Epithelial cell of esophagus (primary cell): ENCODE results near the gene FGD4.

Experiments
- DNase-seq: peaks from one replicate; pipeline ENCODE4 v3.0.0; 2010; ENCODE audit warnings: low read depth
- H3K4me3 ChIP-seq: 2 replicates; pipeline ENCODE4 v1.5.1; 2011; ENCODE audit warnings: mild to moderate bottlenecking, low read length, control low read depth
- TF ChIP-seq, protein P1 (sequence below): IDR thresholded peaks from 2 replicates; pipeline ENCODE4 v1.5.1; 2011; ENCODE audit warnings: low read depth, mild to moderate bottlenecking, low read length, control low read depth, inconsistent platforms; ENCODE audit not compliant: insufficient read depth; ENCODE audit errors: missing control alignments

Gene FGD4

GRCh38 chr12:32477714-32478113 is 78.4 kb downstream of the FGD4 start:
- H3K4me3 ChIP-seq: no peak overlapping the region
- TF ChIP-seq, protein P1, sequence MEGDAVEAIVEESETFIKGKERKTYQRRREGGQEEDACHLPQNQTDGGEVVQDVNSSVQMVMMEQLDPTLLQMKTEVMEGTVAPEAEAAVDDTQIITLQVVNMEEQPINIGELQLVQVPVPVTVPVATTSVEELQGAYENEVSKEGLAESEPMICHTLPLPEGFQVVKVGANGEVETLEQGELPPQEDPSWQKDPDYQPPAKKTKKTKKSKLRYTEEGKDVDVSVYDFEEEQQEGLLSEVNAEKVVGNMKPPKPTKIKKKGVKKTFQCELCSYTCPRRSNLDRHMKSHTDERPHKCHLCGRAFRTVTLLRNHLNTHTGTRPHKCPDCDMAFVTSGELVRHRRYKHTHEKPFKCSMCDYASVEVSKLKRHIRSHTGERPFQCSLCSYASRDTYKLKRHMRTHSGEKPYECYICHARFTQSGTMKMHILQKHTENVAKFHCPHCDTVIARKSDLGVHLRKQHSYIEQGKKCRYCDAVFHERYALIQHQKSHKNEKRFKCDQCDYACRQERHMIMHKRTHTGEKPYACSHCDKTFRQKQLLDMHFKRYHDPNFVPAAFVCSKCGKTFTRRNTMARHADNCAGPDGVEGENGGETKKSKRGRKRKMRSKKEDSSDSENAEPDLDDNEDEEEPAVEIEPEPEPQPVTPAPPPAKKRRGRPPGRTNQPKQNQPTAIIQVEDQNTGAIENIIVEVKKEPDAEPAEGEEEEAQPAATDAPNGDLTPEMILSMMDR: no peak
- no peak for DNase-seq

GRCh38 chr12:32478166-32478565 is 78.8 kb downstream of the FGD4 start:
- no peak for DNase-seq
- H3K4me3 ChIP-seq: no peak overlapping the region
- TF ChIP-seq, protein P1: no peak

DNA sequence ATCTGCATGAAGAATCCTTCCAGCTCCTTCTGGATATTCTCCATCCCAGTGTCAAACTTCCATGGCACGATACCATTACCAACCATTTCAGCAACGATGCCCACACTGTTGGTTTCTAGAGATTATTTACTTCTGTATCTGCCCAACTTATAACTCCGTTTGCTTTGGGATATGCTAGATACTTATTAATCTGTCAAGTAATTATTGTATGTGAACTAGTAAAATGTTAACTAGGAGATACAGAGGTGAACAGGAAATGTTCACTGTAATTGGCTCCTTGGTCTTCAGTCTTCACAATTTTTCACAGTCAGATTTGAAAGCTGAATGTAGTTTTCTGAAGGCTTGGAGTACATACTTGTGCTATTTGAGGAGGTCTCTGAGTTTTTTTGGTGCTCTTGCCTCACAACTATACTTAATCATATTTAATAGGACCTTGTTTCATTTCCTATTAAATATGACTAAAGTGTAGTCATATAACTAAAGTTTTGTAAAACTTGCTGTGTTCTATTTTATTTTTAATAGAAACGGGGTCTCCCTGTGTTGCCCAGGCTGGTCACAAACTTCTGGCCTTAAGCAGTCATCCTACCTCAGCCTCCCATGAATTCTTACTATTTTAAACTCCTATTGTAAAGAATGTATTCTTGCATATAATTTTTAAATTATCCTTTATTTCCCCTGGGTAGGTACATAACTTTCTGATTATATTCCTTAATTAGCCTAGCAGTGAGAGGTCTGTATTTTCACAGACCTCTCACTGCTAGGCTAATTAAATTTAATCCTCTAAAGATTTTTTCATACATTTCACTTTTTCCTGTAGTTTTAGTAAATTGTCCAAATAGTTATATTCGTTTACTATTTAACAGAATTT is 79.7 kb downstream of the FGD4 start:
- no peak overlapping the region for H3K4me3 ChIP-seq
- TF ChIP-seq, protein P1: no peak
- DNase-seq: no peak

DNA sequence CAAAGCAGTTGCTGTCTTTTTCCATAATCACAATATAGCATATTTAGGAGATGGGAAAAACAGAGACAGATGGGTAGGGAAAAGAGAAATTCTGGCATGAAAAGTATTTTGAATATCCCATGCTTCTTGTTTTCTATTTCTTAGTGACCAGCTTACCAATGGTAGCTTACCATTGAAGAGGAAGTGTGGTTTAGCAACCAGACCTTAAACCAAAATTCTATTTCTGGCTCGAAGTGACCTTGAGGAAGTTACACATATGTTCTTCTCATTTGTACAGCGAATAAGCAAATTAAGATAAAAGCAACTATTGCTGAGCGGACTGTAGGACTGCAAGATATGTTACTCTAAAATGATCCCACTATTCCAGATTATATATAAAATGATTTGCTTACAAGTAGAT is 82.9 kb downstream of the FGD4 start:
- TF ChIP-seq, protein P1: no peak
- no peak for DNase-seq

DNA sequence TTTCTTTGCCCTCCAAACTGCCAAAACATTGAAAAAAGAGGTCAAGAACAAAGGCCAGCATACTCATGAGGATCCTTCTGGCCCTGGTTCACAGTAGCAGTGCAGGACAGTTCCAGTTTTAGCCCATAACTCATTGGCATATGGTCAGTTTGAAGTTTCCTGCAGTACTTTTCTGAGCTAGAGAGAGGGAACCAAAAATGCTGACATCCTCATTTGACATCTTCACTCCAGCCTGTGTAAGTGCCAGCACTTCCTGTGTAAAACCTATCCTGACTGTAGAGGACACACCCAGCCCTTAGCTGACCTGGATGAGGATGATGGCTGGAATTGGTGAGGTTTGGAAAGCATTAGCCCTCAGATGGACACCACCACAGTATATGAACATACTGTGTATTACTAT is 84.1 kb downstream of the FGD4 start:
- TF ChIP-seq, protein P1: no peak
- no peak for DNase-seq
- no peak overlapping the region for H3K4me3 ChIP-seq

More for the DNA sequence above, 82.9 kb downstream of the FGD4 start:
- no peak overlapping the region for H3K4me3 ChIP-seq

DNA sequence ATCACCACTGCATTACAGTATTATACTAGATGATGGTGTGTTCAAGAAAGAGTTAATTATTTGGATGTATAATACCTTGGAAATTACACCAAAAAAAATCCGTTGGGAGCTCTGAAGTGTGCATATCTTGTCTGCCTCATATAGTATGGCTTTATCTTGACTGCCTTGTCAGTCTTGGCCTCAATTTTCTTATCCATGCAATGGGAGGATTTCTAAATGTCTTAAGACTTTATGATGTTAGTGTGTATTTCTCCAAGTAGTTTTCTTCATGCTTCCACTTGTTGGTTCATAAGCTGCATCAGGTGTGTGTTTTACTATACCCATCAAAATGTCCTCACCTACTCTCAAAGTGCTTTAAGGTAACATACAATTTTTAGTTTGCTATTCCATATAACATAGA is 84.6 kb downstream of the FGD4 start:
- no peak overlapping the region for H3K4me3 ChIP-seq
- TF ChIP-seq, protein P1: no peak
- no peak for DNase-seq

- TF ChIP-seq, protein P1: no peak
- H3K4me3 ChIP-seq: no peak overlapping the region
- DNase-seq: peak; percentile 29
These were observed 86.8 kb downstream of the FGD4 start for GRCh38 chr12:32486158-32486557.
